H1 (cell line): ENCODE data around the gene GABRD. TPM values are rescaled to one million over a fixed set of nuclear protein-coding genes. Genes with fewer than 3 reads are reported as not detected.

Experiments
- CTCF ChIA-PET: fragments of 300-600 bp; sonication (Branson Sonifier 250); formaldehyde crosslinking; loops from one replicate; lab custom pipeline; 2021; ENCODE audit not compliant: partially characterized antibody; lab: Charles Lee
- POLR2A ChIA-PET: fragments of 300-600 bp; sonication (Branson Sonifier 250); formaldehyde crosslinking; loops from one replicate; lab custom pipeline; 2021; ENCODE audit warnings: inconsistent platforms; ENCODE audit not compliant: partially characterized antibody; lab: Charles Lee
- DNase-seq, 2 experiments: peaks; one replicate each; pipeline versions ENCODE4 v3.0.0 to v3.0.0-alpha.2; 2010 to 2022; ENCODE audit warnings: low spot score in 2 of 2, low read depth in 1 of 2, mixed read lengths in 1 of 2
- FAIRE-seq: peaks from 2 replicates; lab custom pipeline; 2011; peaks lifted over from hg19 to GRCh38; lab: Jason Lieb, UNC
- H2AFZ ChIP-seq: 2 replicates; pipeline ENCODE4 v1.8.1; 2012; ENCODE audit warnings: low read length, inconsistent platforms
- H2AK5ac ChIP-seq: 2 replicates; pipeline ENCODE4 v1.6.1; 2013; ENCODE audit warnings: low read depth, low read length
- H2BK120ac ChIP-seq: replicated peaks from 2 replicates; pipeline ENCODE3; 2013; ENCODE audit warnings: low read depth, low read length, inconsistent platforms
- H2BK12ac ChIP-seq: 2 replicates; pipeline ENCODE4 v1.6.1; 2013; ENCODE audit warnings: low read depth, low read length
- H2BK15ac ChIP-seq: 2 replicates; pipeline ENCODE4 v1.6.1; 2013; ENCODE audit warnings: low read length
- H2BK20ac ChIP-seq: 2 replicates; pipeline ENCODE4 v1.6.1; 2013; ENCODE audit warnings: low read length
- H2BK5ac ChIP-seq: 2 replicates; pipeline ENCODE4 v1.6.1; 2013; ENCODE audit warnings: low read depth, low read length
- H3K14ac ChIP-seq: 2 replicates; pipeline ENCODE4 v1.6.1; 2013; ENCODE audit warnings: inconsistent platforms; ENCODE audit not compliant: insufficient read length
- H3K18ac ChIP-seq: 2 replicates; pipeline ENCODE4 v1.6.1; 2013; ENCODE audit warnings: low read length; ENCODE audit errors: extremely low read depth
- H3K23ac ChIP-seq: 2 replicates; pipeline ENCODE4 v1.6.1; 2013; ENCODE audit warnings: inconsistent platforms; ENCODE audit not compliant: insufficient read length
- H3K23me2 ChIP-seq: 2 replicates; pipeline ENCODE4 v1.6.1; 2013; ENCODE audit warnings: low read depth, low read length
- H3K27ac ChIP-seq: 2 replicates; pipeline ENCODE4 v1.6.1; 2011; ENCODE audit warnings: low read depth, low read length, inconsistent platforms
- H3K27me3 ChIP-seq, 4 experiments: replicated peaks in 1 of 4; 1 replicate in 1 of 4; 2 replicates in 3 of 4; pipeline versions ENCODE4 v1.6.1 to v1.8.1; 2011 to 2013; ENCODE audit warnings: low read length in 3 of 4, mild to moderate bottlenecking in 3 of 4, inconsistent platforms in 2 of 4, mixed read lengths in 2 of 4, moderate library complexity in 1 of 4; ENCODE audit not compliant: control insufficient read depth in 3 of 4, insufficient read depth in 3 of 4; ENCODE audit errors: extremely low read depth in 1 of 4
- H3K36me3 ChIP-seq, 4 experiments: 2 replicates each; pipeline versions ENCODE4 v1.6.1 to v1.8.1; 2011 to 2013; ENCODE audit warnings: mild to moderate bottlenecking in 4 of 4, low read length in 3 of 4, moderate library complexity in 2 of 4, control low read depth in 1 of 4, inconsistent platforms in 1 of 4; ENCODE audit not compliant: insufficient read depth in 4 of 4, control insufficient read depth in 2 of 4
- H3K4ac ChIP-seq: replicated peaks from 2 replicates; pipeline ENCODE3; 2013; ENCODE audit warnings: low read length, low read depth, mixed read lengths, inconsistent platforms; ENCODE audit not compliant: insufficient read length
- H3K4me1 ChIP-seq, 4 experiments: replicated peaks in 1 of 4; 1 replicate in 1 of 4; 2 replicates in 3 of 4; pipeline versions ENCODE4 v1.6.1 to v1.8.1; 2011 to 2013; ENCODE audit warnings: low read length in 3 of 4, inconsistent platforms in 2 of 4, mixed read lengths in 1 of 4; ENCODE audit not compliant: insufficient read depth in 4 of 4, control insufficient read depth in 3 of 4
- H3K4me2 ChIP-seq, 2 experiments: 2 replicates each; pipeline versions ENCODE4 v1.6.1 to v1.8.1; 2011 to 2013; ENCODE audit warnings: low read depth in 2 of 2, low read length in 2 of 2, control low read depth in 1 of 2, inconsistent platforms in 1 of 2, mild to moderate bottlenecking in 1 of 2; ENCODE audit not compliant: insufficient read depth in 1 of 2
- H3K4me3 ChIP-seq, 4 experiments: fragments of 200-600, 300-600 bp in 1 of 4; sonication (generic), shearing (Covaris generic), sonication (Bioruptor Twin) in 1 of 4; 2 replicates each; pipeline versions ENCODE4 v1.5.1 to v1.8.1; 2011 to 2016; ENCODE audit warnings: low read length in 4 of 4, low read depth in 3 of 4, control low read depth in 2 of 4, inconsistent platforms in 2 of 4, mild to moderate bottlenecking in 2 of 4, mixed read lengths in 1 of 4, moderate library complexity in 1 of 4; ENCODE audit not compliant: insufficient read depth in 2 of 4; ENCODE audit errors: extremely low read depth in 1 of 4
- H3K56ac ChIP-seq: replicated peaks from 2 replicates; pipeline ENCODE3; 2013; ENCODE audit warnings: low read depth, mild to moderate bottlenecking, mixed read lengths, low read length, inconsistent platforms; ENCODE audit not compliant: insufficient read length
- H3K79me1 ChIP-seq: 2 replicates; pipeline ENCODE4 v1.6.1; 2013; ENCODE audit warnings: low read depth, low read length, control low read depth
- H3K79me2 ChIP-seq, 2 experiments: 2 replicates each; pipeline versions ENCODE4 v1.6.1 to v1.8.1; 2012 to 2013; ENCODE audit warnings: low read length in 2 of 2, mild to moderate bottlenecking in 2 of 2, inconsistent platforms in 1 of 2; ENCODE audit not compliant: insufficient read depth in 2 of 2, control insufficient read depth in 1 of 2
- H3K9ac ChIP-seq, 4 experiments: replicated peaks in 1 of 4; 1 replicate in 1 of 4; 2 replicates in 3 of 4; pipeline versions ENCODE4 v1.6.1 to v1.8.1; 2011 to 2013; ENCODE audit warnings: low read depth in 3 of 4, low read length in 3 of 4, control low read depth in 2 of 4, mild to moderate bottlenecking in 2 of 4, moderate library complexity in 2 of 4, inconsistent platforms in 1 of 4; ENCODE audit errors: extremely low read depth in 1 of 4
- H3K9me3 ChIP-seq, 2 experiments: 2 replicates each; pipeline versions ENCODE4 v1.6.1 to v1.8.1; 2012 to 2013; ENCODE audit warnings: mild to moderate bottlenecking in 2 of 2, moderate library complexity in 2 of 2, control low read depth in 1 of 2, inconsistent platforms in 1 of 2, low read depth in 1 of 2, low read length in 1 of 2, mixed read lengths in 1 of 2; ENCODE audit not compliant: insufficient read depth in 2 of 2
- H4K20me1 ChIP-seq, 2 experiments: replicated peaks in 1 of 2; 2 replicates each; pipeline versions ENCODE3 to v1.8.1; 2011 to 2013; ENCODE audit warnings: inconsistent platforms in 2 of 2, low read length in 2 of 2, mild to moderate bottlenecking in 1 of 2; ENCODE audit not compliant: insufficient read depth in 2 of 2, control insufficient read depth in 1 of 2
- H4K5ac ChIP-seq: 2 replicates; pipeline ENCODE4 v1.6.1; 2013; ENCODE audit warnings: low read length, low read depth, mixed read lengths, inconsistent platforms; ENCODE audit not compliant: insufficient read length
- H4K8ac ChIP-seq: 2 replicates; pipeline ENCODE4 v1.8.0; 2013; ENCODE audit warnings: mild to moderate bottlenecking, moderate library complexity, low read length, inconsistent platforms; ENCODE audit not compliant: insufficient read depth; ENCODE audit errors: extremely low read depth
- H4K91ac ChIP-seq: replicated peaks from 2 replicates; pipeline ENCODE3; 2013; ENCODE audit warnings: low read length, mixed read lengths, inconsistent platforms; ENCODE audit not compliant: insufficient read length
- CBX8 ChIP-seq: fragments of 300-800, 300-1000 bp; sonication (generic); IDR thresholded peaks from 2 replicates; pipeline ENCODE4 v1.7.1; 2016; ENCODE audit warnings: low read depth, low read length, borderline replicate concordance
- CREB1 ChIP-seq: IDR thresholded peaks from 2 replicates; pipeline ENCODE4 v1.6.1; 2012; ENCODE audit warnings: inconsistent platforms
- E2F6 ChIP-seq: IDR thresholded peaks from 2 replicates; pipeline ENCODE4 v1.6.1; 2012; ENCODE audit warnings: inconsistent platforms
- FOSL1 ChIP-seq: IDR thresholded peaks from 2 replicates; pipeline ENCODE4 v1.6.1; 2011; ENCODE audit warnings: mild to moderate bottlenecking, low read depth, low read length, moderate library complexity; ENCODE audit not compliant: insufficient read depth
- HDAC2 ChIP-seq, 2 experiments: fragments of 300-600 bp in 1 of 2; sonication (generic) in 1 of 2; IDR thresholded peaks; 2 replicates each; pipeline ENCODE4 v1.6.1; 2011 to 2012; ENCODE audit warnings: low read depth in 2 of 2, low read length in 2 of 2, mild to moderate bottlenecking in 2 of 2, moderate library complexity in 2 of 2, borderline replicate concordance in 1 of 2, inconsistent platforms in 1 of 2
- KDM1A ChIP-seq: fragments of 200-600, 300-600 bp; sonication (generic); IDR thresholded peaks from 2 replicates; pipeline ENCODE4 v1.7.1; 2016; ENCODE audit warnings: mild to moderate bottlenecking, low read length, borderline replicate concordance
- KDM5A ChIP-seq: fragments of 200-600 bp; IDR thresholded peaks from 2 replicates; pipeline ENCODE4 v1.7.1; 2012; ENCODE audit warnings: mild to moderate bottlenecking, low read length, inconsistent platforms, mixed read lengths
- RFX5 ChIP-seq: IDR thresholded peaks from 2 replicates; pipeline ENCODE4 v1.6.1; 2011; ENCODE audit warnings: low read depth, low read length, improper control_type of control experiment, borderline replicate concordance
- SAP30 ChIP-seq: fragments of 300-600 bp; sonication (generic); IDR thresholded peaks from 2 replicates; pipeline ENCODE4 v1.7.1; 2012; ENCODE audit warnings: low read length, moderate library complexity, mild to moderate bottlenecking, inconsistent platforms; ENCODE audit not compliant: insufficient read depth, insufficient replicate concordance
- ZNF274 ChIP-seq: IDR thresholded peaks from 2 replicates; pipeline ENCODE4 v1.7.0; 2012; ENCODE audit warnings: low read length, borderline replicate concordance; ENCODE audit errors: extremely low read depth
- WGBS, 2 experiments: shearing (Covaris generic) in 1 of 2; methylation state at CpG; one replicate each; pipeline versions ENCODE4 v1.1.6 to v1.1.7; 2013 to 2015; ENCODE audit warnings: low lambda C conversion rate in 2 of 2, mixed read lengths in 2 of 2, inconsistent platforms in 1 of 2, low coverage in 1 of 2, missing lambda C conversion rate in 1 of 2; ENCODE audit not compliant: insufficient replicate concordance in 2 of 2, insufficient coverage in 1 of 2, insufficient read length in 1 of 2; ENCODE audit errors: extremely low coverage in 1 of 2, missing lambda C conversion rate in 1 of 2; 5-methylcytosine and 5-hydroxymethylcytosine counted together
- polyA plus RNA-seq, 7 experiments: library from polyadenylated mRNA; depleted of rRNA in 3 of 7; stranded (reverse) in 5 of 7; unstranded in 2 of 7; fragments of >200 nt in 5 of 7; fragments of 200-250 nt in 2 of 7; gene quantifications; 1 replicate in 5 of 7; 2 replicates in 1 of 7; 4 replicates in 1 of 7; pipeline versions ENCODE4 v1.2.1 to v1.2.3, GENCODE V29; 2011 to 2013; ENCODE audit warnings: missing spikeins in 2 of 7, mixed read lengths in 2 of 7
- total RNA-seq: library from RNA; stranded (reverse); fragmentation: NEBNext Ultra II Directional; extraction: Animal tissue kit (Norgen Biotek cat#: 25700); gene quantifications from 2 replicates; pipeline ENCODE4 v1.2.1, GENCODE V29; 2021

Gene GABRD
- total and polyA plus RNA-seq, 2 of the 8 experiments (the other 6 are each of a cell fraction or from before 2014, with no cell fraction given) = 1.8 to 3.0 TPM

GRCh38 chr1:2079396-2080085 lies 60.4 kb downstream of the GABRD start:
- peaks cover 0 to 17% of the 10 kb centered on the region in 2 experiments; a peak in 1 of 4 replicates for H3K79me2 ChIP-seq
- no peak overlapping the region for H2BK15ac ChIP-seq
- FAIRE-seq (no peak), DNase-seq (no peak)
- peaks cover 0 to 2% of the 10 kb centered on the region in 2 experiments for H4K20me1 ChIP-seq
- no peak overlapping the region for H4K5ac ChIP-seq
- H4K91ac ChIP-seq = no peak overlapping the region
- peaks cover 9% of the 10 kb centered on the region for H3K79me1 ChIP-seq
- no peak overlapping the region for H3K56ac ChIP-seq
- no peak overlapping the region for H2BK5ac ChIP-seq
- H3K18ac ChIP-seq = no peak overlapping the region
- H2BK12ac ChIP-seq = no peak overlapping the region
- no peaks in the 10 kb centered on the region for H3K27me3 ChIP-seq
- no peak overlapping the region for H3K4me2 ChIP-seq
- no peak overlapping the region for H2AFZ ChIP-seq
- WGBS, 2 experiments = 95% methylated on average over 27 of the region's 28 CpGs; no CpG with 5 or more reads in 1 of the 2 experiments
- no peak overlapping the region for H2BK120ac ChIP-seq
- POLR2A ChIA-PET = no interaction called here
- no peak overlapping the region for H3K9ac ChIP-seq
- no peak overlapping the region for H4K8ac ChIP-seq
- H3K4me1 ChIP-seq = no peaks in the 10 kb centered on the region; a peak in 1 of 7 replicates
- H3K14ac ChIP-seq = no peak overlapping the region
- CTCF ChIA-PET = interaction anchor here (1.4 kb wide), 1 partner anchor 9 kb away, joined by 4 read pairs; no protein-coding TSS in a partner anchor
- no peak overlapping the region for H3K23ac ChIP-seq
- H3K4me3 ChIP-seq = no peak overlapping the region
- no peaks in the 10 kb centered on the region for H3K23me2 ChIP-seq
- no peak overlapping the region for H2BK20ac ChIP-seq
- no peak overlapping the region for H3K4ac ChIP-seq
- no peak overlapping the region for H2AK5ac ChIP-seq
- H3K27ac ChIP-seq = no peak overlapping the region
- peaks cover 9 to 17% of the 10 kb centered on the region in 2 experiments for H3K9me3 ChIP-seq
- peaks cover 0 to 2% (median 0%) of the 10 kb centered on the region in 4 experiments; a peak in 1 of 8 replicates for H3K36me3 ChIP-seq
- TF ChIP-seq HDAC2 (IDR thresholded peaks at IDR 0.05; ENCODE audit: borderline replicate concordance in 1 of 2, low read depth in 2 of 2, low read length in 2 of 2) (no peak), ZNF274 (no peak), KDM1A (no peak), E2F6 (no peak), FOSL1 (no peak), KDM5A (no peak), CREB1 (no peak), SAP30 (no peak), RFX5 (no peak), CBX8 (no peak)
